ENCODE data around the gene PSMD9.
A peak's percentile ranks its signal among the peaks of the same experiment; 100 is the strongest.
"Not testable (repeated sequence)": the region's sequence is repeated elsewhere in the genome, so short reads cannot be mapped to it uniquely, and the experiment has no call there.

The PSMD9 gene

GRCh38 chr12:121888478-121889273 is at the start of gene PSMD9:
Gene PSMD9 (plus strand): TSS chr12:121888790. CDS start chr12:121888857, 67 bp downstream.
- peak; percentile 97 for DNase-seq (ENCODE audit: low read depth)

GRCh38 chr12:121839106-121839992 is 49.2 kb upstream of the PSMD9 start:
- peak; percentile 99 for DNase-seq (ENCODE audit: low read depth)

GRCh38 chr12:121839993-121840761 is 48.4 kb upstream of the PSMD9 start:
- DNase-seq (ENCODE audit: low read depth), result no peak

GRCh38 chr12:121843236-121843982 is 45.2 kb upstream of the PSMD9 start:
- DNase-seq (ENCODE audit: low read depth), result no peak

- no peak for DNase-seq (ENCODE audit: low read depth)
Observed at GRCh38 chr12:121845701-121846100, 42.9 kb upstream of the PSMD9 start.

GRCh38 chr12:121849211-121849610 is 39.4 kb upstream of the PSMD9 start:
- no peak for DNase-seq (ENCODE audit: low read depth)

GRCh38 chr12:121849665-121850064 is 38.9 kb upstream of the PSMD9 start:
- no peak for DNase-seq (ENCODE audit: low read depth)

GRCh38 chr12:121852392-121852791 is 36.2 kb upstream of the PSMD9 start:
- DNase-seq (ENCODE audit: low read depth), result not testable (repeated sequence)

GRCh38 chr12:121857322-121858246 is 31.0 kb upstream of the PSMD9 start:
- peak; percentile 14 for DNase-seq (ENCODE audit: low read depth)

GRCh38 chr12:121858318-121858661 is 30.3 kb upstream of the PSMD9 start:
- no peak for DNase-seq (ENCODE audit: low read depth)

GRCh38 chr12:121858662-121859572 is 29.7 kb upstream of the PSMD9 start, which contains the start of gene HPD:
Gene HPD (minus strand): TSS chr12:121858859. CDS start chr12:121858823, 36 bp downstream.
- peak; percentile 92 for DNase-seq (ENCODE audit: low read depth)

- no peak for DNase-seq (ENCODE audit: low read depth)
Observed at GRCh38 chr12:121860257-121860656, 28.3 kb upstream of the PSMD9 start.

- DNase-seq (ENCODE audit: low read depth), result not testable (repeated sequence)
Observed at GRCh38 chr12:121860699-121861098, 27.9 kb upstream of the PSMD9 start.

- DNase-seq (ENCODE audit: low read depth), result peak; percentile 75
Observed at GRCh38 chr12:121861636-121862254, 26.8 kb upstream of the PSMD9 start.

- DNase-seq (ENCODE audit: low read depth), result peak; percentile 32
Observed at GRCh38 chr12:121866331-121866730, 22.3 kb upstream of the PSMD9 start.

- DNase-seq (ENCODE audit: low read depth), result not testable (repeated sequence)
Observed at GRCh38 chr12:121869229-121869628, 19.4 kb upstream of the PSMD9 start.

GRCh38 chr12:121871467-121871866 is 17.1 kb upstream of the PSMD9 start:
- DNase-seq (ENCODE audit: low read depth), result no peak

GRCh38 chr12:121872546-121873215 is 15.9 kb upstream of the PSMD9 start:
- peak; percentile 92 for DNase-seq (ENCODE audit: low read depth)
